Right lobe of liver (tissue), 6 donors: ENCODE measurements around the gene WDR20. TPM values are rescaled to one million over a fixed set of nuclear protein-coding genes. Genes with fewer than 3 reads are reported as not detected.

Experiments used
- ATAC-seq, 4 donors: fragments of 200-7000 bp; cut with Tn5 transposase; one replicate each; pipeline ENCODE4 v1.9.1; 2020; ENCODE audit warnings: mild to moderate bottlenecking in 4 of 4, moderate library complexity in 4 of 4
- DNase-seq, 3 donors: peaks; one replicate each; pipeline ENCODE4 v3.0.0-alpha.2; 2020
- H3K27ac ChIP-seq, 3 donors: fragments of 200-600 bp; one replicate each; pipeline ENCODE4 v1.8.0; 2022
- H3K27me3 ChIP-seq, 2 donors: fragments of 200-600 bp; one replicate each; pipeline ENCODE4 v1.8.0; 2022
- H3K36me3 ChIP-seq, 4 donors: fragments of 200-600 bp; sonication (generic) in 1 of 4; one replicate each; pipeline versions ENCODE4 v1.5.1 to v1.8.0; 2017 to 2022; ENCODE audit warnings: control low read depth in 1 of 4
- H3K4me1 ChIP-seq, 4 donors: fragments of 200-600 bp; sonication (generic) in 1 of 4; one replicate each; pipeline versions ENCODE4 v1.5.1 to v1.8.0; 2017 to 2022; ENCODE audit warnings: control low read depth in 1 of 4
- H3K4me3 ChIP-seq, 3 donors: fragments of 200-600 bp; one replicate each; pipeline ENCODE4 v1.8.0; 2022
- H3K9me3 ChIP-seq, 4 donors: fragments of 200-600 bp; sonication (generic) in 1 of 4; one replicate each; pipeline versions ENCODE4 v1.5.1 to v1.8.0; 2017 to 2022; ENCODE audit warnings: control low read depth in 1 of 4
- POLR2A ChIP-seq: fragments of 450-650 bp; IDR thresholded peaks from one replicate; pipeline ENCODE4 v1.6.1; 2017; ENCODE audit warnings: antibody characterized with exemption, mild to moderate bottlenecking
- WGBS: methylation state at CpG from one replicate; pipeline ENCODE4 v1.1.6; 2018; ENCODE audit warnings: low coverage, low lambda C conversion rate; ENCODE audit not compliant: insufficient coverage; ENCODE audit errors: missing lambda C conversion rate; 5-methylcytosine and 5-hydroxymethylcytosine counted together
- intact Hi-C, 2 donors: fragments of 100-400 bp; cut with DNase I; formaldehyde crosslinking; loops; one replicate each; pipeline versions ENCODE4 v1.11.2 to v1.14.1; 2022
- total RNA-seq, 6 experiments: library from RNA; depleted of rRNA in 2 of 6; stranded (reverse); fragments of >200 nt in 2 of 6; fragmentation: NEBNext Ultra II Directional in 3 of 6; extraction: Animal tissue kit (Norgen Biotek cat#: 25700) in 3 of 6; gene quantifications; one replicate each; pipeline versions ENCODE4 v1.1.0 to v1.2.4, GENCODE V29; 2016 to 2023
- TF ChIP-seq, protein P1 (sequence below), 4 donors: fragments of 200-600 bp in 3 of 4; fragments of 450-650 bp in 1 of 4; IDR thresholded peaks; one replicate each; pipeline versions ENCODE4 v1.5.1 to v1.8.0; 2016 to 2022; ENCODE audit warnings: antibody characterized with exemption in 4 of 4, mild to moderate bottlenecking in 2 of 4
- donor health status: DM: no; HTN: yes; CAD: no.
- donor health status: DM: no; HTN: no; CAD: no.
- donor health status: DM: no; HTN: no; CAD: no.
- donor health status: DM: no; HTN: yes; CAD: no.
- donor health status: DM: no; HTN: yes; CAD: no.

Gene WDR20
- total RNA-seq, 6 experiments from 2014 or later: 6.3 to 14.7 (median 12.4) TPM

DNA sequence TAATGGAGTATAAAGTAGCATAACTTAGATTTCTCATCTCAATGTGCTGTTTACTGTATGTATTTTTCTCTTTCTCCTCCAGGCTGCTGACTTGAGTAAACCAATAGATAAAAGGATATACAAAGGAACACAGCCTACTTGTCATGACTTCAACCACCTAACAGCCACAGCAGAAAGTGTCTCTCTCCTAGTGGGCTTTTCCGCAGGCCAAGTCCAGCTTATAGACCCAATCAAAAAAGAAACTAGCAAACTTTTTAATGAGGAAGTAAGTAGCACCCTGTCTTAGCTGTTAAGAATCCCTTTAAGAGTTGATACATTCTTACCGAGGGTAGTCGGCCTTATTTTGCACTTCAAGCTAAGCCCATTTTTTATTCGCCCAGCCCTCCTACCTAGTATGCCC lies 55.2 kb downstream of the WDR20 start:
- no peak for ATAC-seq
- Histone ChIP-seq H3K36me3 (peaks cover 0 to 9% (median 0%) of the 10 kb centered on the region in 4 donors), H3K27me3 (no peaks in the 10 kb centered on the region), H3K27ac (no peak overlapping the region), H3K9me3 (no peaks in the 10 kb centered on the region), H3K4me1 (peaks cover 0 to 23% (median 4%) of the 10 kb centered on the region in 4 donors), H3K4me3 (no peak overlapping the region)
- TF ChIP-seq POLR2A: no peak
- TF ChIP-seq, protein P1, sequence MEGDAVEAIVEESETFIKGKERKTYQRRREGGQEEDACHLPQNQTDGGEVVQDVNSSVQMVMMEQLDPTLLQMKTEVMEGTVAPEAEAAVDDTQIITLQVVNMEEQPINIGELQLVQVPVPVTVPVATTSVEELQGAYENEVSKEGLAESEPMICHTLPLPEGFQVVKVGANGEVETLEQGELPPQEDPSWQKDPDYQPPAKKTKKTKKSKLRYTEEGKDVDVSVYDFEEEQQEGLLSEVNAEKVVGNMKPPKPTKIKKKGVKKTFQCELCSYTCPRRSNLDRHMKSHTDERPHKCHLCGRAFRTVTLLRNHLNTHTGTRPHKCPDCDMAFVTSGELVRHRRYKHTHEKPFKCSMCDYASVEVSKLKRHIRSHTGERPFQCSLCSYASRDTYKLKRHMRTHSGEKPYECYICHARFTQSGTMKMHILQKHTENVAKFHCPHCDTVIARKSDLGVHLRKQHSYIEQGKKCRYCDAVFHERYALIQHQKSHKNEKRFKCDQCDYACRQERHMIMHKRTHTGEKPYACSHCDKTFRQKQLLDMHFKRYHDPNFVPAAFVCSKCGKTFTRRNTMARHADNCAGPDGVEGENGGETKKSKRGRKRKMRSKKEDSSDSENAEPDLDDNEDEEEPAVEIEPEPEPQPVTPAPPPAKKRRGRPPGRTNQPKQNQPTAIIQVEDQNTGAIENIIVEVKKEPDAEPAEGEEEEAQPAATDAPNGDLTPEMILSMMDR (IDR thresholded peaks at IDR 0.05): no peak
- 61% methylated on average over 4 of the region's 4 CpGs for WGBS
- no peak for DNase-seq
- intact Hi-C loops: no loop called here

DNA sequence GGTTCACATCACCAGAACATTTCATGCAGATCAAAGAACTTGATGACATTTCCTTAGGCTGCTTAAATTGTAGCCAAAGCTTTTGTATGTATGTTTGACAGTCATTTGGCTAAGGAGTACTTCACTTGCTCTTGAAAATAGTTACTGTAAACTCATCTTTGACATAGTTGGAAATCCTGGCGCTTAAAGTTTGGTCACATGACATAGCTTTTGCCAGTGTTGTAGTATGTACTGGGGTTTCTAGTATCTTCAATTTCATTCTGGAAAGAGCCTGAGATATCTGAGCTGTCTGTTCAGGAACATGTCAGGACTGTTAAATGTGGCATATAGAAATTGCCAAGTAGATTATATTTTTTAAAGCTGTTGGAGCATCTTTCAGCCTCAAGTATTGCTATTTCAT lies 55.7 kb downstream of the WDR20 start:
- ATAC-seq (no peak), DNase-seq (no peak)
- Histone ChIP-seq H3K27ac (no peak overlapping the region), H3K9me3 (no peaks in the 10 kb centered on the region), H3K36me3 (peaks cover 0 to 9% (median 0%) of the 10 kb centered on the region in 4 donors), H3K4me1 (peaks cover 0 to 20% (median 3%) of the 10 kb centered on the region in 4 donors), H3K27me3 (no peaks in the 10 kb centered on the region), H3K4me3 (no peak overlapping the region)
- no peak for TF ChIP-seq POLR2A
- TF ChIP-seq, protein P1 (IDR thresholded peaks at IDR 0.05): no peak
- 71% methylated on average over 1 of the region's 1 CpG for WGBS
- intact Hi-C loops: no loop called here

- intact Hi-C loops: no loop called here
- ATAC-seq: no peak
- WGBS: 95% methylated on average over 5 of the region's 6 CpGs
- H3K4me1 ChIP-seq: peaks cover 0 to 12% (median 0%) of the 10 kb centered on the region in 4 donors
- no peak overlapping the region for H3K4me3 ChIP-seq
- H3K27ac ChIP-seq: no peak overlapping the region
- H3K9me3 ChIP-seq: no peaks in the 10 kb centered on the region
- H3K27me3 ChIP-seq: no peaks in the 10 kb centered on the region
- DNase-seq: no peak
- H3K36me3 ChIP-seq: peaks cover 0 to 9% (median 0%) of the 10 kb centered on the region in 4 donors
- no peak for TF ChIP-seq POLR2A
Observed at GRCh38 chr14:102196039-102196901, 56.6 kb downstream of the WDR20 start.

DNA sequence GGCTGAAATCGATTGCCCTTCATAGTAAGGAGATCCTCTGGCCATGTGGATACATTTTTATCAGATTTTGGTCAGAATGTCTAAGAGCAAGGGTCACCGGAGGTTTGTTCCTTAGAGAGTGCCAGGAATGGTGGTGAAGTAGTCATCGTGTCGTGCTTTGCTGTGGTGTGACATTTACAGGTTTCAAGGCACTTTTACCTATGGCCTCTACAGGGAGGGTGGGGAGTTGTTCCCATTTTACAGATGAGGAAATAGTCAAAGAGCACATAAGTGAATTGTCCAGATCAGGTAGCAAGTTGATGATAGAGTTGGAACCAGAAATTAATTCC lies 57.2 kb downstream of the WDR20 start:
- intact Hi-C loops: no loop called here
- 97% methylated on average over 4 of the region's 4 CpGs for WGBS

More for the DNA sequence above, 57.2 kb downstream of the WDR20 start:
- Histone ChIP-seq H3K9me3 (no peaks in the 10 kb centered on the region), H3K27me3 (no peaks in the 10 kb centered on the region), H3K4me1 (peaks cover 0 to 6% (median 0%) of the 10 kb centered on the region in 4 donors), H3K4me3 (no peak overlapping the region), H3K27ac (no peak overlapping the region), H3K36me3 (peaks cover 0 to 9% (median 0%) of the 10 kb centered on the region in 4 donors)
- TF ChIP-seq, protein P1 (IDR thresholded peaks at IDR 0.05): no peak
- TF ChIP-seq POLR2A: no peak
- no peak for DNase-seq
- ATAC-seq: no peak
